Gastroesophageal sphincter (tissue), 4 donors: ENCODE measurements around the gene PUS10. TPM values are rescaled to one million over a fixed set of nuclear protein-coding genes. Genes with fewer than 3 reads are reported as not detected.
"Not testable (repeated sequence)": the region's sequence is repeated elsewhere in the genome, so short reads cannot be mapped to it uniquely, and the experiment has no call there.

Experiments
- ATAC-seq: fragments of 150-250 bp; one replicate; pipeline ENCODE4 v1.9.1; 2016; ENCODE audit warnings: mild to moderate bottlenecking, moderate library complexity
- H3K27ac ChIP-seq, 4 donors: fragments of 200-600 bp; sonication (generic) in 3 of 4; 1 replicate in 3 of 4; 2 replicates in 1 of 4; pipeline ENCODE4 v1.5.1; 2016 to 2019
- H3K27me3 ChIP-seq: fragments of 200-600 bp; sonication (generic); one replicate; pipeline ENCODE4 v1.5.1; 2019
- H3K36me3 ChIP-seq, 2 donors: fragments of 200-600 bp; sonication (generic); one replicate each; pipeline ENCODE4 v1.5.1; 2019; ENCODE audit warnings: control low read depth in 1 of 2
- H3K4me1 ChIP-seq, 3 donors: fragments of 200-600 bp; sonication (generic); 1 replicate in 2 of 3; 2 replicates in 1 of 3; pipeline ENCODE4 v1.5.1; 2016 to 2019; ENCODE audit warnings: control low read depth in 2 of 3
- H3K4me3 ChIP-seq, 2 donors: fragments of 200-600 bp; sonication (generic); one replicate each; pipeline ENCODE4 v1.5.1; 2019; ENCODE audit warnings: mild to moderate bottlenecking in 1 of 2, moderate library complexity in 1 of 2
- H3K9me3 ChIP-seq, 3 donors: fragments of 200-600 bp; sonication (generic); one replicate each; pipeline ENCODE4 v1.5.1; 2017 to 2019; ENCODE audit warnings: control low read depth in 2 of 3
- CTCF ChIP-seq, 4 experiments: fragments of 200-600 bp in 2 of 4; fragments of 450-650 bp in 2 of 4; sonication (generic) in 1 of 4; IDR thresholded peaks; one replicate each; pipeline ENCODE4 v1.5.1; 2017 to 2019; ENCODE audit warnings: antibody characterized with exemption in 4 of 4, mild to moderate bottlenecking in 2 of 4, moderate library complexity in 2 of 4
- EP300 ChIP-seq: sonication (generic); formaldehyde crosslinking; IDR thresholded peaks from one replicate; pipeline ENCODE4 v1.6.1; 2017; ENCODE audit warnings: antibody characterized with exemption, mild to moderate bottlenecking
- POLR2A ChIP-seq, 2 donors: fragments of 450-650 bp; IDR thresholded peaks; one replicate each; pipeline ENCODE4 v1.6.1; 2017; ENCODE audit warnings: antibody characterized with exemption in 2 of 2, mild to moderate bottlenecking in 2 of 2, moderate library complexity in 1 of 2
- POLR2AphosphoS5 ChIP-seq: sonication (generic); formaldehyde crosslinking; IDR thresholded peaks from one replicate; pipeline ENCODE4 v1.6.1; 2017; ENCODE audit warnings: antibody characterized with exemption
- WGBS, 2 donors: methylation state at CpG; one replicate each; pipeline ENCODE4 v1.1.5; 2018; ENCODE audit warnings: low coverage in 1 of 2; 5-methylcytosine and 5-hydroxymethylcytosine counted together
- total RNA-seq, 4 donors: library from RNA; depleted of rRNA; stranded (reverse); fragments of >200 nt; gene quantifications; one replicate each; pipeline ENCODE4 v1.1.0, GENCODE V29; 2016

Gene PUS10
- total RNA-seq, 4 donors from 2014 or later, result 2.1 to 6.7 (median 4.4) TPM

GRCh38 chr2:60984720-60985119 is 33.3 kb downstream of the PUS10 start:
- no peak for ATAC-seq
- Histone ChIP-seq H3K27ac (no peak overlapping the region), H3K27me3 (no peaks in the 10 kb centered on the region), H3K4me1 (no peaks in the 10 kb centered on the region), H3K4me3 (no peak overlapping the region), H3K36me3 (no peaks in the 10 kb centered on the region), H3K9me3 (no peaks in the 10 kb centered on the region)
- no peak for TF ChIP-seq POLR2AphosphoS5
- TF ChIP-seq POLR2A (IDR thresholded peaks at IDR 0.05), result no peak
- no peak for TF ChIP-seq CTCF (IDR thresholded peaks at IDR 0.05)
- no peak for TF ChIP-seq EP300
- WGBS, 2 donors, result 79% methylated on average over 1 of the region's 1 CpG; no CpG with 5 or more reads in 1 of the 2 donors

- WGBS, 2 donors, result 98 to 100% methylated on average over 1 to 3 of the region's 3 CpGs
- not testable (repeated sequence) for H3K4me3 ChIP-seq, H3K27ac ChIP-seq, H3K27me3 ChIP-seq, H3K9me3 ChIP-seq, H3K36me3 ChIP-seq, ATAC-seq, H3K4me1 ChIP-seq
Observed at GRCh38 chr2:60982066-60982465, 36.0 kb downstream of the PUS10 start.

GRCh38 chr2:60980071-60980815 is 37.8 kb downstream of the PUS10 start:
- TF ChIP-seq POLR2AphosphoS5 (no peak), EP300 (no peak), CTCF (IDR thresholded peaks at IDR 0.05) (no peak), POLR2A (IDR thresholded peaks at IDR 0.05) (no peak)
- H3K27me3 ChIP-seq, result no peaks in the 10 kb centered on the region
- H3K9me3 ChIP-seq, result no peaks in the 10 kb centered on the region
- H3K4me1 ChIP-seq, result no peaks in the 10 kb centered on the region
- no peak for ATAC-seq
- H3K36me3 ChIP-seq, result no peaks in the 10 kb centered on the region
- no peak overlapping the region for H3K4me3 ChIP-seq
- 78 to 93% methylated on average over 3 of the region's 3 CpGs for WGBS, 2 donors
- no peak overlapping the region for H3K27ac ChIP-seq

- H3K4me3 ChIP-seq, result no peak overlapping the region
- H3K36me3 ChIP-seq, result no peaks in the 10 kb centered on the region
- no peak for ATAC-seq
- no peaks in the 10 kb centered on the region for H3K9me3 ChIP-seq
- no peak for TF ChIP-seq CTCF (IDR thresholded peaks at IDR 0.05)
- no peak for TF ChIP-seq POLR2A (IDR thresholded peaks at IDR 0.05)
- no peak for TF ChIP-seq EP300
- TF ChIP-seq POLR2AphosphoS5, result no peak
- no peak overlapping the region for H3K27ac ChIP-seq
- H3K27me3 ChIP-seq, result no peaks in the 10 kb centered on the region
- WGBS, 2 donors, result 81 to 88% methylated on average over 4 of the region's 4 CpGs
- H3K4me1 ChIP-seq, result no peaks in the 10 kb centered on the region
Observed at GRCh38 chr2:60979231-60979630, 38.8 kb downstream of the PUS10 start.

GRCh38 chr2:60977562-60977895 is 40.5 kb downstream of the PUS10 start:
- no peak for ATAC-seq
- Histone ChIP-seq H3K36me3 (no peaks in the 10 kb centered on the region), H3K4me3 (no peak overlapping the region), H3K27me3 (no peaks in the 10 kb centered on the region), H3K4me1 (no peaks in the 10 kb centered on the region), H3K9me3 (no peaks in the 10 kb centered on the region), H3K27ac (no peak overlapping the region)
- TF ChIP-seq POLR2AphosphoS5 (no peak), POLR2A (IDR thresholded peaks at IDR 0.05) (no peak), EP300 (no peak), CTCF (IDR thresholded peaks at IDR 0.05) (no peak)
- WGBS, 2 donors, result 83 to 86% methylated on average over 1 of the region's 1 CpG
